IMR-90 (cell line): Measurements from ENCODE around the gene CLEC17A. TPM values are rescaled to one million over a fixed set of nuclear protein-coding genes. Genes with fewer than 3 reads are reported as not detected.

Experiments
- ATAC-seq: fragments of 200-7000 bp; cut with Tn5 transposase; 2 replicates; pipeline ENCODE4 v1.9.1; 2020; ENCODE audit warnings: low read depth, mild to moderate bottlenecking, moderate library complexity
- BruUV-seq: library from RNA; stranded (reverse); fragments of 400-500 nt; replicated peaks from 2 replicates; lab custom pipeline; 2021; lab: Mats Ljungman, UMichigan
- CTCF ChIA-PET: fragments of 300-600 bp; formaldehyde crosslinking; extraction: SDS; loops from one replicate; lab custom pipeline; 2021; ENCODE audit warnings: antibody characterized with exemption; lab: Yijun Ruan, JAX
- POLR2A ChIA-PET: fragments of 300-600 bp; sonication (Branson Sonifier 250); formaldehyde crosslinking; loops from one replicate; lab custom pipeline; 2022; ENCODE audit warnings: antibody characterized with exemption; ENCODE audit not compliant: unreplicated experiment; lab: Charles Lee
- DNase-seq: peaks from one replicate; pipeline ENCODE4 v3.0.0; 2013
- H2AFZ ChIP-seq: replicated peaks from 2 replicates; pipeline ENCODE3; 2013; ENCODE audit warnings: low read length, mild to moderate bottlenecking; ENCODE audit not compliant: poor library complexity
- H2AK5ac ChIP-seq: 2 replicates; pipeline ENCODE4 v1.6.1; 2013; ENCODE audit warnings: low read depth, low read length, inconsistent platforms
- H2AK9ac ChIP-seq: replicated peaks from 2 replicates; pipeline ENCODE3; 2013; ENCODE audit warnings: mild to moderate bottlenecking, low read depth, low read length, moderate library complexity; ENCODE audit not compliant: poor library complexity
- H2BK120ac ChIP-seq: 2 replicates; pipeline ENCODE4 v1.6.1; 2013; ENCODE audit warnings: low read depth, low read length, inconsistent platforms
- H2BK15ac ChIP-seq: 3 replicates; pipeline ENCODE4 v1.6.1; 2013; ENCODE audit warnings: low read depth, low read length, inconsistent platforms
- H2BK20ac ChIP-seq: 2 replicates; pipeline ENCODE4 v1.6.1; 2013; ENCODE audit warnings: low read depth, mild to moderate bottlenecking, inconsistent platforms, low read length, moderate library complexity
- H2BK5ac ChIP-seq: 2 replicates; pipeline ENCODE4 v1.6.1; 2013; ENCODE audit warnings: mild to moderate bottlenecking, low read depth, low read length, inconsistent platforms; ENCODE audit not compliant: poor library complexity, severe bottlenecking
- H3K14ac ChIP-seq: replicated peaks from 2 replicates; pipeline ENCODE4 v1.6.1; 2013; ENCODE audit warnings: low read depth, low read length, inconsistent platforms
- H3K18ac ChIP-seq: 2 replicates; pipeline ENCODE4 v1.6.1; 2013; ENCODE audit warnings: low read depth, low read length, control low read depth
- H3K23ac ChIP-seq: 2 replicates; pipeline ENCODE4 v1.6.1; 2013; ENCODE audit warnings: low read depth, low read length, inconsistent platforms
- H3K27ac ChIP-seq: 2 replicates; pipeline ENCODE4 v1.5.1; 2013; ENCODE audit warnings: mild to moderate bottlenecking, control low read depth, low read length; ENCODE audit not compliant: insufficient read depth
- H3K27me3 ChIP-seq: 2 replicates; pipeline ENCODE4 v1.6.1; 2013; ENCODE audit warnings: low read length; ENCODE audit not compliant: control insufficient read depth, insufficient read depth
- H3K36me3 ChIP-seq: 2 replicates; pipeline ENCODE4 v1.6.1; 2013; ENCODE audit warnings: low read length, mixed read lengths; ENCODE audit not compliant: control insufficient read depth, insufficient read depth
- H3K4ac ChIP-seq: 2 replicates; pipeline ENCODE4 v1.6.1; 2013; ENCODE audit warnings: low read depth, low read length, inconsistent platforms
- H3K4me1 ChIP-seq: 2 replicates; pipeline ENCODE4 v1.6.1; 2013; ENCODE audit warnings: low read length, mixed read lengths; ENCODE audit not compliant: control insufficient read depth, insufficient read depth
- H3K4me2 ChIP-seq: 2 replicates; pipeline ENCODE4 v1.6.1; 2013; ENCODE audit warnings: low read depth, mild to moderate bottlenecking, control low read depth, low read length, moderate library complexity
- H3K4me3 ChIP-seq: 2 replicates; pipeline ENCODE4 v1.5.1; 2013; ENCODE audit warnings: low read depth, mild to moderate bottlenecking, control low read depth, low read length, moderate library complexity; ENCODE audit not compliant: insufficient read depth
- H3K56ac ChIP-seq: 2 replicates; pipeline ENCODE4 v1.6.1; 2013; ENCODE audit warnings: low read length, inconsistent platforms; ENCODE audit not compliant: insufficient read depth; ENCODE audit errors: extremely low read depth
- H3K79me1 ChIP-seq, 2 experiments: 2 replicates each; pipeline ENCODE4 v1.6.1; 2013; ENCODE audit warnings: low read length in 2 of 2, inconsistent platforms in 1 of 2, low read depth in 1 of 2
- H3K9ac ChIP-seq: 2 replicates; pipeline ENCODE4 v1.6.1; 2013; ENCODE audit warnings: low read depth, low read length, control low read depth
- H3K9me1 ChIP-seq: 2 replicates; pipeline ENCODE4 v1.6.1; 2013; ENCODE audit warnings: low read length, inconsistent platforms; ENCODE audit not compliant: insufficient read depth
- H3K9me3 ChIP-seq: 2 replicates; pipeline ENCODE4 v1.6.1; 2013; ENCODE audit warnings: low read length; ENCODE audit not compliant: control insufficient read depth, insufficient read depth
- H4K20me1 ChIP-seq: 2 replicates; pipeline ENCODE4 v1.6.1; 2013; ENCODE audit warnings: low read length, inconsistent platforms; ENCODE audit not compliant: insufficient read depth
- H4K5ac ChIP-seq: 2 replicates; pipeline ENCODE4 v1.6.1; 2013; ENCODE audit warnings: mild to moderate bottlenecking, low read depth, low read length, control low read depth
- H4K8ac ChIP-seq, 2 experiments: 2 replicates each; pipeline ENCODE4 v1.6.1; 2013; ENCODE audit warnings: low read depth in 2 of 2, low read length in 2 of 2, control low read depth in 1 of 2, inconsistent platforms in 1 of 2
- H4K91ac ChIP-seq: 2 replicates; pipeline ENCODE4 v1.6.1; 2013; ENCODE audit warnings: low read depth, low read length, inconsistent platforms; ENCODE audit not compliant: insufficient read depth
- CHD1 ChIP-seq: IDR thresholded peaks from 2 replicates; pipeline ENCODE4 v1.6.1; 2012; ENCODE audit warnings: low read depth, low read length, improper control_type of control experiment
- ELK1 ChIP-seq: fragments of 150-350 bp; IDR thresholded peaks from 2 replicates; pipeline ENCODE4 v1.6.1; 2016; ENCODE audit warnings: low read depth, mild to moderate bottlenecking, low read length, moderate library complexity, borderline replicate concordance
- FOS ChIP-seq: fragments of 150-350 bp; IDR thresholded peaks from 2 replicates; pipeline ENCODE4 v1.6.1; 2016; ENCODE audit warnings: low read depth, low read length
- RFX5 ChIP-seq: IDR thresholded peaks from 2 replicates; pipeline ENCODE4 v1.8.0; 2012; ENCODE audit warnings: low read depth, mild to moderate bottlenecking, low read length, moderate library complexity
- WGBS, 2 experiments: methylation state at CpG; one replicate each; pipeline versions ENCODE4 v1.1.5 to v1.1.7; 2013; ENCODE audit warnings: missing lambda C conversion rate in 2 of 2; ENCODE audit not compliant: insufficient read length in 1 of 2; ENCODE audit errors: extremely low coverage in 2 of 2; 5-methylcytosine and 5-hydroxymethylcytosine counted together
- dilution Hi-C: fragments of 300-500 bp; cut with HindIII; formaldehyde crosslinking; loops from one replicate; pipeline ENCODE4 v1.14.3; 2018; ENCODE audit warnings: low sequenced_read_pairs; ENCODE audit not compliant: unreplicated experiment
- in situ Hi-C: fragments of 300-500 bp; cut with MboI; formaldehyde crosslinking; loops from 3 replicates; pipeline ENCODE4 v1.14.3; 2019; ENCODE audit warnings: low sequenced_read_pairs, inconsistent platforms, mixed read lengths
- intact Hi-C: fragments of 100-400 bp; cut with micrococcal nuclease; formaldehyde crosslinking; loops from 2 replicates; pipeline ENCODE4 v1.10.0; 2022
- polyA plus RNA-seq, 3 experiments: library from polyadenylated mRNA; depleted of rRNA; stranded (reverse); fragments of >200 nt; gene quantifications; 2 replicates each; pipeline ENCODE4 v1.2.3, GENCODE V29; 2012; ENCODE audit warnings: low replicate concordance in 1 of 3
- total RNA-seq: library from RNA; depleted of rRNA; stranded (reverse); fragments of >200 nt; gene quantifications from 2 replicates; pipeline ENCODE4 v1.2.3, GENCODE V29; 2012

Gene CLEC17A
- total and polyA plus RNA-seq, 2 of the 4 experiments (the other 2 are of a cell fraction), result 0.05 TPM; not detected in 1

GRCh38 chr19:14545716-14546082 lies 37.2 kb upstream of the CLEC17A start (continued):
- TF ChIP-seq ELK1, result no peak
- no peak for TF ChIP-seq FOS
- no peak for TF ChIP-seq CHD1

- 66% methylated on average over 9 of the region's 15 CpGs; no CpG with 5 or more reads in 1 of the 2 experiments for WGBS, 2 experiments
Observed at GRCh38 chr19:14550201-14550754, 32.6 kb upstream of the CLEC17A start.

More at GRCh38 chr19:14550201-14550754, 32.6 kb upstream of the CLEC17A start:
- Histone ChIP-seq H3K79me1 (peaks cover 9 to 34% of the 10 kb centered on the region in 2 experiments), H3K18ac (no peak overlapping the region), H3K56ac (no peak overlapping the region), H3K27me3 (no peaks in the 10 kb centered on the region), H3K9me3 (no peaks in the 10 kb centered on the region), H3K4me2 (no peak overlapping the region), H3K4me1 (peaks cover 6% of the 10 kb centered on the region; the same call in 1 of the 2 replicates), H3K9me1 (no peaks in the 10 kb centered on the region), H3K14ac (no peak overlapping the region), H3K27ac (no peak overlapping the region), H3K23ac (no peak overlapping the region), H3K4me3 (no peak overlapping the region), H2BK15ac (no peak overlapping the region), H2AK9ac (no peak overlapping the region), H4K20me1 (no peaks in the 10 kb centered on the region; the same call in 1 of the 2 replicates), H3K4ac (no peak overlapping the region), H4K5ac (no peak overlapping the region), H2BK120ac (no peak overlapping the region), H3K36me3 (no peaks in the 10 kb centered on the region), H2BK5ac (no peak overlapping the region), H4K8ac (no peak overlapping the region), H2AK5ac (no peak overlapping the region), H4K91ac (no peak overlapping the region), H3K9ac (no peak overlapping the region), H2BK20ac (no peak overlapping the region), H2AFZ (no peak overlapping the region)
- ChIA-PET CTCF (interaction anchor here (0.6 to 0.8 kb wide), 2 partner anchors 13 to 20 kb away, joined by 3 to 7 read pairs; no protein-coding TSS in a partner anchor), POLR2A (no interaction called here)
- ATAC-seq (no peak), DNase-seq (no peak)
- dilution Hi-C loops (no loop called here), intact Hi-C loops (no loop called here), in situ Hi-C loops (loop anchor here (25.0 kb wide), 1 partner anchor 887 kb away; the partner anchor contains the start of gene WIZ)
- no TSS peak for BruUV-seq
- TF ChIP-seq CHD1, result no peak
- no peak for TF ChIP-seq RFX5
